GM19043 (cell line): ENCODE results near the gene GPX4.

ENCODE experiments used
- ATAC-seq: cut with Tn5 transposase; IDR thresholded peaks from one replicate; pipeline ENCODE4 v1.9.1; 2021; ENCODE audit warnings: low read depth; ENCODE audit not compliant: unreplicated experiment

Gene GPX4

DNA sequence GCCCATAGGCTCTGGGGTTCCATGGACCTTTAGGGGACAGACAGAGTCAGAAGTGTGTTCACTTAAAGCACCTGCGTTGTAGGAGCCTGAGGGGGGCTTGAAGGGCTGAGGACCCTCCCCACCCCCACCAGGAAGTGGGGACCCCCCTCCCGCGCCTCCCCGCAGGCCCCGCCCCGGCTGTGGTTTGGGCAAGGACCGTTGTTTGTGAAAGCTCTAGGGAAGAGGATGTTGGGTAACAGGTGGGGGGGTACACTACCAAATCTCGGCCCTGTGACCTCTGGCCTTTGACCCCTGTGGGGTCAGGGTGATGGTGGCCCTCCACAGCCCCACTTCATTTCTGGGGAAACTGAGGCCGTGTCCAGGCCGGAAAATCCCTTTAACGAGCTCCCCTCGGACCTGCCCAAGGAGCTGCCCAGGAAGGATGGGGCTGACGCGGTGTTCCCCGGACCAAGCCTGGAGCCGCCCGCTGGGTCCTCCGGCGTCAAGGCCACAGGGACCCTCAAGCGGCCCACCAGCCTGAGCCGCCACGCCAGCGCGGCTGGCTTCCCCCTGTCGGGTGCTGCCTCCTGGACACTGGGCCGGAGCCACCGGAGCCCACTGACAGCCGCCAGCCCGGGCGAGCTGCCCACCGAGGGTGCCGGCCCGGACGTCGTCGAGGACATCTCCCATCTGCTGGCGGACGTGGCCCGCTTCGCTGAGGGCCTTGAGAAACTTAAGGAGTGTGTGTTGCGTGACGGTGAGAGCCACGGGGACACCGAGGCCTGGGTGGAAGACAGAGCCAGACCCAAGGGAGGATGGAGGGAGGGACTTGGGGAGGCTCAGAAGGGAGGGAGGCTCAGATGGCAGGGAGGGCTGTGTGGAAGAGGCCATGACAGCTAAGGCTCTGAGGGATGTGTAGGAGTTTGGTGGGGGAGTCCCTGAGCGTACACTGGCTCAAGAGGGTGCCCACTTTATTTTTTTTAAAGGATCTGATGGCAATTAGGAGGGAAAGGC lies 35.5 kb upstream of the GPX4 start:
- no peak for ATAC-seq

DNA sequence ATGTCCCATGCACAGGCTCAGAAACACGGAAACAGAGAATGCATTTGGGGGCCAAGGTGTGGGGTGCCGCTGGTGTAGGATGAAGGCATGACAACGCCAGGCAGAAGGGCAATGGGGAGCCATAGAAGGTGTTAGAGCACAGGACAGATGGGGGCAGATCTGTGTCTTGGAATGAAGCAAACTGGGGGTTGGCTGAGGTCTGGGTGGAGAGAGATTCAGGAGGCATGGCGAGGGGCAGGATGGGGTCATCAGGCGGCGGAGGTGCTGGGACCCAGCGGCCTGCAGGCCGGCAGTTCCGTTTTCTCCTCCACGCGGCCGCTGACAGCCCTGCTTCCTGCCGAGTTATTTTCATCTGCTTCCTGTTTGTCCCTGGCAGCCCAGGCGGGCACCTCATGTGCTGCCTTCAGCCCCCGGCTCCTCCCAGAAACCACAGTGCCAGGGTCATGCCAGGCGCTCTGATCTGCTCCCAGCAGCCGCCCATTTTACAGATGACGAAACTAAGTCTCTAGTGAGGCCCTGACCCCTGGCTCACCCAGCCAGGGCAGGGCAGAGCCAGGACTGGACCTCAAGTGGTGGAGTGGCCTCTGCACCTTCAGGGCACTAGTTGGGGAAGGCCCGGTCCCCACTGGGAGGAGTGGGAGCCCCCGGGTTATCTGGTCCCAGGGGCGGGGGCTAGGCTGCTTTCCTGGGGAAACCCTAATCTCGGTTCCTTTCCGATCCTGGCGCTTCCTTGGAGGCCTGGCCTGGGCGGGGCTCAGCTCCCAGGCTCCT lies 34.6 kb upstream of the GPX4 start:
- no peak for ATAC-seq

- ATAC-seq = no peak
Observed at GRCh38 chr19:1070576-1070930, 33.2 kb upstream of the GPX4 start.

DNA sequence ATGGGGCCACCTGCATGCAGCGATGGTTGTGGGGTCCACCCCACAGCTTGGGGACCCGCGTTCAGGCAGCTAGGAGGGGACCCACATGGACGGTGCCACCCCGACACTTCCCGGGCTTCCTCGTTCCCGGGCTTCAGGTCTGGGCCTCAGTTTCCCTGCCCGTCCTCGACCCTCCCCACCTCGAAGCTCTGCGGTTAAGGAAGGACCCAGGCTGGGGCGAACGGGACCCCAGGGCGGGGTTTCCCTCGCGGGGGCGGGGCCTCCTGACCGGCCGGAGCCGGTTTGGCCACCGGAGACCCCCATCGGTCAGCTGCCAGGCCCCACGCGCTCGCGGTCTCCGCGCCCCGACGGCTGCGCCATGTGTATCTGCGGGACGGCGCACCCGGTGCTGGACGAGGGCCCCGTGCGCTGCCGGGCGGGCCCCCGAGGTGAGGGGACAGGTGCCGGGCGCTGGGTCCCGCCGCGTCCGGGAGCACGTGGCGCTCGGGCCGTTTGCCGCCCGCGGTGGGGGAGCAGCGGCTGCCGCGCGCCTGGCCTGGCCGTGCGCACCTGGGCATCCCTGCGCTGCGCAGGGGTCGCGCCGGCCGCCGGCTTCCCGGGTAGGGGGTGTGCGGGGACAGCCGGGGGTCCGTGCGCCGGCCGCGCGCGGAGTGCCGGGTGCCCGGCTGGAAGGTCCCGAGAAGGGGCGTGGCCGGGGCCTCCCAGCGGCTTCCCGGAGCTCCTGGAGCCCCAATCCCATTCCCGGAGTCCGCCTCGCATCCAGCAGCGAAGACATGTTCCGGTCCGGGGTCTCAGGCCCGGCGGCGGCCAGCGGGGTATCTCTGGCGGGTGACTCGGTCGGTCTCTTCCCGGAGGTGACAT lies 32.6 kb upstream of the GPX4 start:
- ATAC-seq = no peak

DNA sequence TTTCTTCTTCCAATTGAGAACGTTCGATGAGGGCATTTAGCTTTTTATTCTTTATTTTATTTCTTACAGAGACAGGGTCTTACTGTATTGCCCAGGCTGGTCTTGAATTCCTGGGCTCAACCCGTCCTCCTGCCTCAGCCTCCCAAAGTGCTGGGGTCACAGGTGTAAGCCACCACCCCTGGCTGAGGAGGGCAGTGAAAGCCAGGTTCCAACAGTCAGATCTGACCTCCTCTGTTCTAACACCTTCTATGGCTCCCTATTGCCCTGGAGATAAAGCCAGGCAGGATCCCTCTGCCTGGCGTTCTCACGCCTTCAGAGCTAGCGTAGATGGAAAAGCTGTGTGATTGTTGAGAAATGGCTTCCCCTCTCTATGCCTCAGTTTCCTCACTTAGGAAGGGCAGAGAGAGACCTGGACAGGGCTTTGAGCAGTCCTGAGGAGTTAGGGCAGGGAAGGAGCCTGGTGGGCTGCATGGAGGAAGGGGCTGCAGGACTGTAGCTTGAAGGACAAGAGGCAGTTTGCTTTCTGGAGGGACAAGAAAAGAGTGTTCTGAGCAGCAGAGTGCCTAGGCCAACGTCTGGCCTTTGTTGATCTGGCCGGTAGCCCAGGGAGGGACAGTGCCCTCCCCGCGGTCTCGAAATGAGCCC lies 31.3 kb upstream of the GPX4 start:
- ATAC-seq = no peak

- ATAC-seq = no peak
Observed at GRCh38 chr19:1073063-1073955, 30.5 kb upstream of the GPX4 start.

- ATAC-seq = no peak
Observed at GRCh38 chr19:1073956-1074517, 29.8 kb upstream of the GPX4 start.

DNA sequence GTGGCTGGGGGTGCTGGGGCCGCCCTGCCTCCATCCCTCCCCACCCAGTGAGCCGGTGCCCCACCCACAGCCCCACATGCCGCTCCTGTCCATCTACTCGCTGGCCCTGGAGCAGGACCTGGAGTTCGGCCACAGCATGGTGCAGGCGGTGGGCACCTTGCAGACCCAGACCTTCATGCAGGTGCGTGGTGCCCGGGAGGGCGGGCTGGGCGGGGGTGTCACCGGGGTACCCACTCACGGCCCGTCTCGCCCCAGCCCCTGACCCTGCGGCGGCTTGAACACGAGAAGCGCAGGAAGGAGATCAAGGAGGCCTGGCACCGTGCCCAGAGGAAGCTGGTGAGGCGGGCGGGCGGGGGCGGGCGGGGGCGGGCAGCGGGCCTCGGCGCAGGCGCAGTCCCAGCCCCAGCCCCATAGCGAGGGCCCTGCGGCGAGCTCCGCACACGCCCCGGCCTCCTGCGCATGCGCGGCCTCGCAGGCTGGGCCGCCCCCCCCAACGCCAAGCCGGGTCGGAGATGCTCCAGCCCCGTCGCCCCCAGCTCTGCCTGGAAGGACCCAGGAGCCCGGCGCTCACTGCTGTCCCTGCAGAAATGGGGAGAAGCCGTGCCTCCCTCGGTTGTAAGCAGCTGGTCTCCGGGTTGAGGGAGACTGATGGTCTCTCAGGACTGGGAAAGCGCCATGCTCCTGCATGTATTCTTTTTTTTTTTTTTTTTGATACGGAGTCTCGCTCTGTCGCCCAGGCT lies 29.1 kb upstream of the GPX4 start:
- no peak for ATAC-seq

DNA sequence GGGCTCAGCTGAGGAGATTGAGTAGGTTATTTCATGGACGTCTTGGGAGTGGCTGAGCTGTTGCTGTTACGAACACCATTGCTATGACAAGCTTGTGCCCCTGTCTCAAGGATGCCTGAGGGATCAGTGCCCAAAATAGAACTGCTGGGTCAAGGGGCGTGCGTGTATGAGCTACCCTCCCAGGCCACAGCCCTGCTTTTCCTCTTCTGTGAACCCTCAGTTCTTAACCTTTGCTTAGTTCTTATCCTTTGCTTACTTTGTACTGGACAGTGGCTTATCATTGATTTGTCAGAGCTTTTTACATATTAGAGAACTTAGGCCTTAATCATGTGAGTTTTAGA lies 27.8 kb upstream of the GPX4 start:
- no peak for ATAC-seq

DNA sequence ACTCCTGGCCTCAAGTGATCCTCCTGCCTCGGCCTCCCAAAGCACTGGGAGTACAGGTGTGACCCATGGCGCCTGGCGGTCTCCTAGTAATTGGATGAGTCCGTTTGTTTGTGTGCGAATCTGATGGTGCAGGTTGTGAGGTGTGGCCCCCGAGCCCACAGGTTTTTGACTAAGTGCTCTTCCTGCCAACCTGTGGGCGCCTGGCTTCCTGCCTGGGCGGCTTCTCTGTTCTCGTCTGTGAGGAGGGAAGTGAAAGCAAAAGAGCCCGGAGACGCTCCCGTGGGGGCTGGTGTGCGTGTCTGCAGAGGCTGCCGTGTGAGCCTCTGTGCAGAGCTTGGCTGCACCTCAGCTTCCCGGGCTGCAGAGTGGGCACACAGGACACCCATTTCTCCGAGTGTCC lies 26.8 kb upstream of the GPX4 start:
- peak; percentile 53 for ATAC-seq

GRCh38 chr19:1079566-1080111 lies 24.2 kb upstream of the GPX4 start:
- no peak for ATAC-seq

- ATAC-seq = no peak
Observed at GRCh38 chr19:1080360-1081161, 23.2 kb upstream of the GPX4 start.

GRCh38 chr19:1081301-1082164 lies 22.3 kb upstream of the GPX4 start:
- ATAC-seq = no peak

GRCh38 chr19:1082165-1082927 lies 21.4 kb upstream of the GPX4 start:
- ATAC-seq = no peak

DNA sequence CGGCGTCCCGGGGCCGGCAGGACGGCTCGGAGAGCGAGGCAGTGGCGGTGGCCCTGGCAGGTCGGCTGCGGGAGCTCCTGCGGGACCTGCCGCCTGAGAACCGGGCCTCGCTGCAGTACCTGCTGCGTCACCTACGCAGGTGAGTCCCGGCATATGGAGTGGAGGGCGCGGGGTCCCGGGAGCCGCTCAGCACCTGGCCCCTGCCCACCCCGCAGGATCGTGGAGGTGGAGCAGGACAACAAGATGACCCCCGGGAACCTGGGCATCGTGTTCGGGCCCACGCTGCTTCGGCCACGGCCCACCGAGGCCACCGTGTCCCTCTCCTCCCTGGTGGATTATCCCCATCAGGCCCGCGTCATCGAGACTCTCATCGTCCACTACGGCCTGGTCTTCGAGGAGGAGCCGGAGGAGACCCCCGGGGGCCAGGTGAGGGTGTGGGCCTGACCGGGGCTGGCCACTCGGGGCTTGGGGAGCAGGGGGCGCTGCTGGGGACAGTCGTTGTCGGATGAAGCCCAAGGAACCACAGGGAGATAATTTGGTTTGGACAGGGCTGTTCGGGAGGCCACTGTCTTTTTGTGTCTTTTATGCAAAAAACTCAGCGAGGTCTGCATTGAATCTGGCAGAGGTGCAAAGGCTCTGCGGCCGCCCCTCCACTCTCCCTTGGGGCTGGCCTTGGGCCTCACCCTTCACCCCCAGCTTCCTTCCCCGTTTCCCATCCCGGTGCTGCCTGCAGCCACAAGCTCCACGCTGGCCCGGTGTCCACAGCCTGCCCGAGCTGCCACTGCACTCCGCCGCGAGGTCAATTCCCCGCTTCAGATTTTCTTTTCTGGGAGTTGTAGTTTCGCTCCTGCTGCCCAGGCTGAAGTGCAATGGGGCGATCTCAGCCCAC lies 20.6 kb upstream of the GPX4 start:
- no peak for ATAC-seq
